ENCODE data around the gene ZC3HAV1L. TPM values are rescaled to one million over a fixed set of nuclear protein-coding genes. Genes with fewer than 3 reads are reported as not detected.

Gene ZC3HAV1L
- total and polyA plus RNA-seq, 2 of the 13 experiments (the other 11 are each of a cell fraction or from before 2014, with no cell fraction given), result 8.4 to 11.1 TPM

DNA sequence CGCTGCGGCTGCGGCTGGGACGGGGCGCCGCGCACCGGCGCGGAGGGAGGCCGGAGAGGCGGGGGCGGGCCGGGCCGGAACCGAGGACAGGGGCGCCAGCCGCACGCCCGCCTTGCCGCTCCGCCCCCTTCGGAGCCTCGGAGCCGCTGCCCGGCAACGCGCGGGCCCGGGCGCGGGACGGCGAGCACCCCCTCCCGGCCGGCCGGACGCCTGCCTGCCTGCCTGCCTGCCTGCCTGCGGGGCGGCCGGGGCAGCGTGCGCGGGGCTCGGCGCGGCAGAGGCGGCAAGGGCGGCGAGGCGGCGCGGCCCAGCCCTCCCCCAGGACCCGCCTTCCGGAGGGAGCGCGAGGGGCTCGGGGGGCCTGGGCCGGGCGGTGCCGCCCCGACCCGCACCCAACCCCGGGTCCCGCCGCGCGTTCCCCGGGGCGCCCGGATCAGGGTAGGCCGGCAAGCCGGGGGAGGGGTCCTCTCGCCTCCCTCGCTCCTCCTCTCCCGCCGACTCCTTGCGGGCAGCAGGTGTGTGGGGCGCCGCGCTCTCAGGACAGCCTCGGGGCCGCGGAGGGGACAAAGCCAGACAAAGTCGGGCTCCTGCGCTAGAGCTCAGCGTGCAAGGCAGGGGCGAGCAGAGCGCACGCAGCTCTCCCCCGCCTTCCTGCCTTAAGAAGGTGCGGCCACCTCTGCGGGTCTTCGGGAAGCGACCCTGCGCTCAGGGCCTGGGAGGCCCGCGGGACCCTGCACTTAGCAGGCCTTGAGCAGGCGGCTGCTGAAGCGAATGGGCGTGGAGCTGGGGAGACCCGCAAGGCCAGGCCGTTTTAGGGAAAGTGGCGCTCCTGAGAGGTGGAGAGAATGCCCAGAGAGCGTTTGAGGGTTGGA, 54.3 kb downstream of the ZC3HAV1L start, which contains the start of gene KIAA1549 (continued):
- no peak for TF ChIP-seq NFIB (CRISPR knock-in tag; IDR thresholded peaks at IDR 0.05; ENCODE audit: borderline replicate concordance)
- no peak for TF ChIP-seq ZNF644 (CRISPR knock-in tag; IDR thresholded peaks at IDR 0.05; ENCODE audit: low read depth)
- no peak for TF ChIP-seq ZSCAN31 (CRISPR knock-in tag; IDR thresholded peaks at IDR 0.05; ENCODE audit: low read depth)
- TF ChIP-seq YEATS4 (CRISPR knock-in tag; IDR thresholded peaks at IDR 0.05; ENCODE audit: borderline replicate concordance), result peak; percentile 41
- no peak for TF ChIP-seq PCBP1 (IDR thresholded peaks at IDR 0.05; ENCODE audit: borderline replicate concordance, low read depth, low read length)
- peak; percentile 5; the same call in 1 of the 2 replicates for TF ChIP-seq PRMT3 (CRISPR knock-in tag; IDR thresholded peaks at IDR 0.05; ENCODE audit: borderline replicate concordance, low read depth)
- TF ChIP-seq MTF2 (CRISPR knock-in tag; IDR thresholded peaks at IDR 0.05; ENCODE audit: borderline replicate concordance), result peak; percentile 42; the same call in 1 of the 2 replicates
- TF ChIP-seq, protein P1, sequence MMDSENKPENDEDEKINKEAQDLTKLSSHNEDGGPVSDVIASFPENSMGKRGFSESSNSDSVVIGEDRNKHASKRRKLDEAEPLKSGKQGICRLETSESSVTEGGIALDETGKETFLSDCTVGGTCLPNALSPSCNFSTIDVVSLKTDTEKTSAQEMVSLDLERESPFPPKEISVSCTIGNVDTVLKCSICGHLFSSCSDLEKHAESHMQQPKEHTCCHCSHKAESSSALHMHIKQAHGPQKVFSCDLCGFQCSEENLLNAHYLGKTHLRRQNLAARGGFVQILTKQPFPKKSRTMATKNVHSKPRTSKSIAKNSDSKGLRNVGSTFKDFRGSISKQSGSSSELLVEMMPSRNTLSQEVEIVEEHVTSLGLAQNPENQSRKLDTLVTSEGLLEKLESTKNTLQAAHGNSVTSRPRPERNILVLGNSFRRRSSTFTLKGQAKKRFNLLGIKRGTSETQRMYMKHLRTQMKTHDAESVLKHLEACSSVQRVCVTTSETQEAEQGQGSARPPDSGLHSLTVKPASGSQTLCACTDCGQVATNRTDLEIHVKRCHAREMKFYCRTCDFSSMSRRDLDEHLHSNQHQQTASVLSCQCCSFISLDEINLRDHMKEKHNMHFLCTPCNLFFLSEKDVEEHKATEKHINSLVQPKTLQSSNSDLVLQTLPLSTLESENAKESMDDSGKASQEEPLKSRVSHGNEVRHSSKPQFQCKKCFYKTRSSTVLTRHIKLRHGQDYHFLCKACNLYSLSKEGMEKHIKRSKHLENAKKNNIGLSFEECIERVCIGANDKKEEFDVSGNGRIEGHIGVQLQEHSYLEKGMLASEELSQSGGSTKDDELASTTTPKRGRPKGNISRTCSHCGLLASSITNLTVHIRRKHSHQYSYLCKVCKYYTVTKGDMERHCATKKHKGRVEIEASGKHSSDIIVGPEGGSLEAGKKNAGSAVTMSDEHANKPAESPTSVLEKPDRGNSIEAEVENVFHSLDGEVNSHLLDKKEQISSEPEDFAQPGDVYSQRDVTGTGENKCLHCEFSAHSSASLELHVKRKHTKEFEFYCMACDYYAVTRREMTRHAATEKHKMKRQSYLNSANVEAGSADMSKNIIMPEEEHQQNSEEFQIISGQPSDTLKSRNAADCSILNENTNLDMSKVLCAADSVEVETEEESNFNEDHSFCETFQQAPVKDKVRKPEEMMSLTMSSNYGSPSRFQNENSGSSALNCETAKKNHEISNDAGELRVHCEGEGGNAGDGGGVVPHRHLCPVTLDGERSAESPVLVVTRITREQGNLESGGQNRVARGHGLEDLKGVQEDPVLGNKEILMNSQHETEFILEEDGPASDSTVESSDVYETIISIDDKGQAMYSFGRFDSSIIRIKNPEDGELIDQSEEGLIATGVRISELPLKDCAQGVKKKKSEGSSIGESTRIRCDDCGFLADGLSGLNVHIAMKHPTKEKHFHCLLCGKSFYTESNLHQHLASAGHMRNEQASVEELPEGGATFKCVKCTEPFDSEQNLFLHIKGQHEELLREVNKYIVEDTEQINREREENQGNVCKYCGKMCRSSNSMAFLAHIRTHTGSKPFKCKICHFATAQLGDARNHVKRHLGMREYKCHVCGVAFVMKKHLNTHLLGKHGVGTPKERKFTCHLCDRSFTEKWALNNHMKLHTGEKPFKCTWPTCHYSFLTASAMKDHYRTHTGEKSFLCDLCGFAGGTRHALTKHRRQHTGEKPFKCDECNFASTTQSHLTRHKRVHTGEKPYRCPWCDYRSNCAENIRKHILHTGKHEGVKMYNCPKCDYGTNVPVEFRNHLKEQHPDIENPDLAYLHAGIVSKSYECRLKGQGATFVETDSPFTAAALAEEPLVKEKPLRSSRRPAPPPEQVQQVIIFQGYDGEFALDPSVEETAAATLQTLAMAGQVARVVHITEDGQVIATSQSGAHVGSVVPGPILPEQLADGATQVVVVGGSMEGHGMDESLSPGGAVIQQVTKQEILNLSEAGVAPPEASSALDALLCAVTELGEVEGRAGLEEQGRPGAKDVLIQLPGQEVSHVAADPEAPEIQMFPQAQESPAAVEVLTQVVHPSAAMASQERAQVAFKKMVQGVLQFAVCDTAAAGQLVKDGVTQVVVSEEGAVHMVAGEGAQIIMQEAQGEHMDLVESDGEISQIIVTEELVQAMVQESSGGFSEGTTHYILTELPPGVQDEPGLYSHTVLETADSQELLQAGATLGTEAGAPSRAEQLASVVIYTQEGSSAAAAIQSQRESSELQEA (CRISPR knock-in tag; IDR thresholded peaks at IDR 0.05; ENCODE audit: not compliant biosample characterization), result no peak
- peak; percentile 65 for TF ChIP-seq RAD21 (CRISPR knock-in tag; IDR thresholded peaks at IDR 0.05)
- TF ChIP-seq, protein P2, sequence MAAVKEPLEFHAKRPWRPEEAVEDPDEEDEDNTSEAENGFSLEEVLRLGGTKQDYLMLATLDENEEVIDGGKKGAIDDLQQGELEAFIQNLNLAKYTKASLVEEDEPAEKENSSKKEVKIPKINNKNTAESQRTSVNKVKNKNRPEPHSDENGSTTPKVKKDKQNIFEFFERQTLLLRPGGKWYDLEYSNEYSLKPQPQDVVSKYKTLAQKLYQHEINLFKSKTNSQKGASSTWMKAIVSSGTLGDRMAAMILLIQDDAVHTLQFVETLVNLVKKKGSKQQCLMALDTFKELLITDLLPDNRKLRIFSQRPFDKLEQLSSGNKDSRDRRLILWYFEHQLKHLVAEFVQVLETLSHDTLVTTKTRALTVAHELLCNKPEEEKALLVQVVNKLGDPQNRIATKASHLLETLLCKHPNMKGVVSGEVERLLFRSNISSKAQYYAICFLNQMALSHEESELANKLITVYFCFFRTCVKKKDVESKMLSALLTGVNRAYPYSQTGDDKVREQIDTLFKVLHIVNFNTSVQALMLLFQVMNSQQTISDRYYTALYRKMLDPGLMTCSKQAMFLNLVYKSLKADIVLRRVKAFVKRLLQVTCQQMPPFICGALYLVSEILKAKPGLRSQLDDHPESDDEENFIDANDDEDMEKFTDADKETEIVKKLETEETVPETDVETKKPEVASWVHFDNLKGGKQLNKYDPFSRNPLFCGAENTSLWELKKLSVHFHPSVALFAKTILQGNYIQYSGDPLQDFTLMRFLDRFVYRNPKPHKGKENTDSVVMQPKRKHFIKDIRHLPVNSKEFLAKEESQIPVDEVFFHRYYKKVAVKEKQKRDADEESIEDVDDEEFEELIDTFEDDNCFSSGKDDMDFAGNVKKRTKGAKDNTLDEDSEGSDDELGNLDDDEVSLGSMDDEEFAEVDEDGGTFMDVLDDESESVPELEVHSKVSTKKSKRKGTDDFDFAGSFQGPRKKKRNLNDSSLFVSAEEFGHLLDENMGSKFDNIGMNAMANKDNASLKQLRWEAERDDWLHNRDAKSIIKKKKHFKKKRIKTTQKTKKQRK (IDR thresholded peaks at IDR 0.05; ENCODE audit: low read length), result no peak
- TF ChIP-seq, protein P3, sequence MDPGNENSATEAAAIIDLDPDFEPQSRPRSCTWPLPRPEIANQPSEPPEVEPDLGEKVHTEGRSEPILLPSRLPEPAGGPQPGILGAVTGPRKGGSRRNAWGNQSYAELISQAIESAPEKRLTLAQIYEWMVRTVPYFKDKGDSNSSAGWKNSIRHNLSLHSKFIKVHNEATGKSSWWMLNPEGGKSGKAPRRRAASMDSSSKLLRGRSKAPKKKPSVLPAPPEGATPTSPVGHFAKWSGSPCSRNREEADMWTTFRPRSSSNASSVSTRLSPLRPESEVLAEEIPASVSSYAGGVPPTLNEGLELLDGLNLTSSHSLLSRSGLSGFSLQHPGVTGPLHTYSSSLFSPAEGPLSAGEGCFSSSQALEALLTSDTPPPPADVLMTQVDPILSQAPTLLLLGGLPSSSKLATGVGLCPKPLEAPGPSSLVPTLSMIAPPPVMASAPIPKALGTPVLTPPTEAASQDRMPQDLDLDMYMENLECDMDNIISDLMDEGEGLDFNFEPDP (CRISPR knock-in tag; conservative IDR thresholded peaks at IDR 0.05), result no peak
- no peak for TF ChIP-seq RFX5 (IDR thresholded peaks at IDR 0.05; ENCODE audit: low read depth, low read length)
- TF ChIP-seq ZSCAN22 (CRISPR knock-in tag; IDR thresholded peaks at IDR 0.05), result no peak
- TF ChIP-seq ELF1 (CRISPR knock-in tag; IDR thresholded peaks at IDR 0.05), result no peak
- TF ChIP-seq NFE2L2 (IDR thresholded peaks at IDR 0.05; ENCODE audit: low read length), result no peak

Measured in HepG2 (cell line).